Skin of body (tissue), 2 donors: ENCODE results near the gene TBL1XR1. TPM values are rescaled to one million over a fixed set of nuclear protein-coding genes. Genes with fewer than 3 reads are reported as not detected.

ENCODE experiments used
- DNase-seq: peaks from one replicate; lab custom pipeline; 2025; lab: John Stamatoyannopoulos, UW
- total RNA-seq: library from RNA; depleted of rRNA; stranded (reverse); fragments of >200 nt; gene quantifications from one replicate; pipeline ENCODE4 v1.2.3, GENCODE V29; 2014

Gene TBL1XR1
- total RNA-seq, 1 donor from 2014 or later, result 138 TPM

GRCh38 chr3:177066068-177066467 is 131.2 kb downstream of the TBL1XR1 start:
- no peak for DNase-seq

GRCh38 chr3:177065285-177066033 is 131.8 kb downstream of the TBL1XR1 start:
- DNase-seq, result no peak

- DNase-seq, result no peak
These were observed 135.1 kb downstream of the TBL1XR1 start for GRCh38 chr3:177062052-177062732.

GRCh38 chr3:177061369-177061768 is 135.9 kb downstream of the TBL1XR1 start:
- DNase-seq, result no peak

- DNase-seq, result no peak
These were observed 136.8 kb downstream of the TBL1XR1 start for GRCh38 chr3:177060492-177060891.

GRCh38 chr3:177058648-177059047 is 138.6 kb downstream of the TBL1XR1 start:
- no peak for DNase-seq

GRCh38 chr3:177057768-177058167 is 139.5 kb downstream of the TBL1XR1 start:
- DNase-seq, result no peak

GRCh38 chr3:177056927-177057326 is 140.4 kb downstream of the TBL1XR1 start:
- DNase-seq, result no peak

GRCh38 chr3:177055605-177056571 is 141.4 kb downstream of the TBL1XR1 start:
- peak; percentile 71 for DNase-seq

- no peak for DNase-seq
These were observed 144.2 kb downstream of the TBL1XR1 start for GRCh38 chr3:177053107-177053506.

- DNase-seq, result no peak
These were observed 145.9 kb downstream of the TBL1XR1 start for GRCh38 chr3:177051411-177051810.

- peak; percentile 42 for DNase-seq
These were observed 146.6 kb downstream of the TBL1XR1 start for GRCh38 chr3:177050501-177051237.

GRCh38 chr3:177045767-177046166 is 151.5 kb downstream of the TBL1XR1 start:
- no peak for DNase-seq

- no peak for DNase-seq
These were observed 152.1 kb downstream of the TBL1XR1 start for GRCh38 chr3:177045222-177045621.

- DNase-seq, result no peak
These were observed 155.3 kb downstream of the TBL1XR1 start for GRCh38 chr3:177041730-177042551.

- peak; percentile 55 for DNase-seq
These were observed 156.1 kb downstream of the TBL1XR1 start for GRCh38 chr3:177041021-177041729.

GRCh38 chr3:177039490-177040274 is 157.6 kb downstream of the TBL1XR1 start:
- no peak for DNase-seq

- no peak for DNase-seq
These were observed 160.0 kb downstream of the TBL1XR1 start for GRCh38 chr3:177037241-177037640.

GRCh38 chr3:177035676-177036075 is 161.6 kb downstream of the TBL1XR1 start:
- no peak for DNase-seq
